B cell (primary cell): ENCODE data around the gene C17orf67. TPM values are rescaled to one million over a fixed set of nuclear protein-coding genes. Genes with fewer than 3 reads are reported as not detected.

ENCODE experiments used
- ATAC-seq: fragments of 200-7000 bp; cut with Tn5 transposase; one replicate; pipeline ENCODE4 v1.10.0; 2021; ENCODE audit warnings: low read depth, mild to moderate bottlenecking, moderate number of reproducible peaks, moderate library complexity
- CTCF ChIA-PET: fragments of 350-600 bp; sonication (Branson Sonifier 250); formaldehyde crosslinking; loops from one replicate; lab custom pipeline; 2021; ENCODE audit warnings: antibody characterized with exemption, inconsistent platforms; lab: Charles Lee
- POLR2A ChIA-PET: fragments of 350-600 bp; sonication (Branson Sonifier 250); formaldehyde crosslinking; loops from one replicate; lab custom pipeline; 2021; ENCODE audit warnings: antibody characterized with exemption; lab: Charles Lee
- DNase-seq: peaks from one replicate; pipeline ENCODE4 v3.0.0; 2013
- H2AFZ ChIP-seq: 2 replicates; pipeline ENCODE4 v1.6.1; 2012; ENCODE audit warnings: mild to moderate bottlenecking, low read depth, low read length; ENCODE audit not compliant: insufficient read depth, poor library complexity, severe bottlenecking
- H3K27ac ChIP-seq, 2 donors: 1 replicate in 1 of 2; 2 replicates in 1 of 2; pipeline ENCODE4 v1.5.1; 2012 to 2013; ENCODE audit warnings: low read length in 2 of 2, mild to moderate bottlenecking in 2 of 2, moderate library complexity in 1 of 2
- H3K27me3 ChIP-seq, 4 experiments: fragments of 200-600 bp in 1 of 4; sonication (generic) in 1 of 4; replicated peaks in 1 of 4; 1 replicate in 2 of 4; 2 replicates in 2 of 4; pipeline versions ENCODE4 v1.6.1 to v1.7.0; 2013 to 2016; ENCODE audit warnings: low read length in 3 of 4, mild to moderate bottlenecking in 2 of 4, mixed read lengths in 1 of 4, moderate library complexity in 1 of 4; ENCODE audit not compliant: insufficient read depth in 4 of 4, control insufficient read depth in 3 of 4; ENCODE audit errors: control extremely low read depth in 1 of 4
- H3K36me3 ChIP-seq, 2 experiments: replicated peaks in 1 of 2; 1 replicate in 1 of 2; 2 replicates in 1 of 2; pipeline versions ENCODE4 v1.6.1 to v1.7.1; 2013; ENCODE audit warnings: low read length in 1 of 2; ENCODE audit not compliant: insufficient read depth in 2 of 2, control insufficient read depth in 1 of 2; ENCODE audit errors: control extremely low read depth in 1 of 2, extremely low read depth in 1 of 2
- H3K4me1 ChIP-seq, 2 donors: fragments of 200-600 bp in 1 of 2; sonication (generic) in 1 of 2; 1 replicate in 1 of 2; 2 replicates in 1 of 2; pipeline versions ENCODE4 v1.5.1 to v1.6.1; 2013 to 2017; ENCODE audit warnings: low read length in 2 of 2; ENCODE audit not compliant: control insufficient read depth in 2 of 2, insufficient read depth in 2 of 2
- H3K4me2 ChIP-seq: replicated peaks from 2 replicates; pipeline ENCODE3; 2012; ENCODE audit warnings: mild to moderate bottlenecking, low read depth, low read length; ENCODE audit not compliant: poor library complexity, severe bottlenecking
- H3K4me3 ChIP-seq, 5 experiments: fragments of 200-600 bp in 1 of 5; sonication (generic) in 1 of 5; 1 replicate in 3 of 5; 2 replicates in 2 of 5; pipeline versions ENCODE4 v1.5.1 to v1.7.0; 2011 to 2016; ENCODE audit warnings: low read length in 4 of 5, mild to moderate bottlenecking in 4 of 5, low read depth in 2 of 5, control low read depth in 1 of 5, moderate library complexity in 1 of 5; ENCODE audit not compliant: insufficient read depth in 1 of 5; ENCODE audit errors: control extremely low read depth in 1 of 5, extremely low read depth in 1 of 5
- H3K79me2 ChIP-seq: fragments of 200-600 bp; sonication (generic); one replicate; pipeline ENCODE4 v1.6.0; 2016; ENCODE audit warnings: low read length; ENCODE audit not compliant: control insufficient read depth, insufficient read depth
- H3K9ac ChIP-seq: fragments of 200-600 bp; sonication (generic); 2 replicates; pipeline ENCODE4 v1.6.1; 2017; ENCODE audit warnings: mild to moderate bottlenecking, low read length, moderate library complexity
- H3K9me3 ChIP-seq, 3 donors: one replicate each; pipeline versions ENCODE4 v1.6.1 to v1.7.1; 2013; ENCODE audit warnings: low read length in 2 of 3; ENCODE audit not compliant: control insufficient read depth in 2 of 3, insufficient read depth in 1 of 3; ENCODE audit errors: control extremely low read depth in 1 of 3
- H4K20me1 ChIP-seq: 2 replicates; pipeline ENCODE4 v1.6.0; 2012; ENCODE audit warnings: mild to moderate bottlenecking, low read length; ENCODE audit not compliant: insufficient read depth, control insufficient read depth, poor library complexity, severe bottlenecking
- H3K27ac Mint-ChIP-seq: one replicate; pipeline ENCODE4 v1.8.0; 2021; ENCODE audit warnings: mixed read lengths
- H3K27me3 Mint-ChIP-seq: one replicate; pipeline ENCODE4 v1.8.0; 2021; ENCODE audit warnings: mixed read lengths
- H3K4me1 Mint-ChIP-seq: one replicate; pipeline ENCODE4 v1.8.0; 2021; ENCODE audit warnings: mixed read lengths
- H3K4me3 Mint-ChIP-seq: one replicate; pipeline ENCODE4 v1.8.0; 2021; ENCODE audit warnings: mixed read lengths
- H3K9me3 Mint-ChIP-seq: one replicate; pipeline ENCODE4 v1.8.0; 2022; ENCODE audit warnings: mixed read lengths; ENCODE audit not compliant: insufficient read depth
- EZH2 ChIP-seq: IDR thresholded peaks from 2 replicates; pipeline ENCODE4 v1.6.1; 2012; ENCODE audit warnings: borderline replicate concordance, low read depth, mild to moderate bottlenecking, moderate library complexity, low read length; ENCODE audit not compliant: insufficient read depth, poor library complexity, severe bottlenecking
- WGBS: methylation state at CpG from one replicate; pipeline ENCODE4 v1.1.5; 2013; ENCODE audit warnings: missing lambda C conversion rate; ENCODE audit not compliant: insufficient coverage; 5-methylcytosine and 5-hydroxymethylcytosine counted together
- intact Hi-C: fragments of 100-400 bp; cut with micrococcal nuclease; formaldehyde crosslinking; loops from one replicate; pipeline ENCODE4 v1.10.0; 2022
- polyA plus RNA-seq: library from polyadenylated mRNA; depleted of rRNA; stranded (reverse); fragments of >200 nt; gene quantifications from 2 replicates; pipeline ENCODE4 v1.2.3, GENCODE V29; 2012
- total RNA-seq, 2 donors: library from RNA; stranded (reverse); fragments of 120-200 nt in 1 of 2; gene quantifications; 1 replicate in 1 of 2; 2 replicates in 1 of 2; pipeline versions ENCODE4 v1.2.3 to v1.2.4, GENCODE V29; 2013 to 2022
- TF ChIP-seq, protein P1 (sequence below): fragments of 200-600 bp; IDR thresholded peaks from one replicate; pipeline ENCODE4 v1.8.0; 2022; ENCODE audit warnings: antibody characterized with exemption, mild to moderate bottlenecking

Gene C17orf67
- total and polyA plus RNA-seq, 2 donors (not counting 1 experiment from before 2014, with no cell fraction given) = 5.0 to 10.0 TPM

- Mint-ChIP-seq H3K27ac (no peak overlapping the region), H3K4me3 (no peak overlapping the region), H3K9me3 (no peaks in the 10 kb centered on the region), H3K27me3 (no peaks in the 10 kb centered on the region), H3K4me1 (no peaks in the 10 kb centered on the region)
- 93% methylated on average over 4 of the region's 4 CpGs for WGBS
- ATAC-seq = no peak
- no peaks in the 10 kb centered on the region for H3K36me3 ChIP-seq
- ChIA-PET CTCF (interaction anchor here (0.8 kb wide), 1 partner anchor 9 kb away, joined by 3 read pairs; no protein-coding TSS in a partner anchor), POLR2A (no interaction called here)
- no peaks in the 10 kb centered on the region for H3K4me1 ChIP-seq
- no peak overlapping the region for H3K4me3 ChIP-seq
- no peaks in the 10 kb centered on the region for H3K27me3 ChIP-seq
- H3K4me2 ChIP-seq = no peak overlapping the region
- H4K20me1 ChIP-seq = no peaks in the 10 kb centered on the region
- no peaks in the 10 kb centered on the region for H3K9me3 ChIP-seq
- H3K79me2 ChIP-seq = no peaks in the 10 kb centered on the region
- TF ChIP-seq, protein P1, sequence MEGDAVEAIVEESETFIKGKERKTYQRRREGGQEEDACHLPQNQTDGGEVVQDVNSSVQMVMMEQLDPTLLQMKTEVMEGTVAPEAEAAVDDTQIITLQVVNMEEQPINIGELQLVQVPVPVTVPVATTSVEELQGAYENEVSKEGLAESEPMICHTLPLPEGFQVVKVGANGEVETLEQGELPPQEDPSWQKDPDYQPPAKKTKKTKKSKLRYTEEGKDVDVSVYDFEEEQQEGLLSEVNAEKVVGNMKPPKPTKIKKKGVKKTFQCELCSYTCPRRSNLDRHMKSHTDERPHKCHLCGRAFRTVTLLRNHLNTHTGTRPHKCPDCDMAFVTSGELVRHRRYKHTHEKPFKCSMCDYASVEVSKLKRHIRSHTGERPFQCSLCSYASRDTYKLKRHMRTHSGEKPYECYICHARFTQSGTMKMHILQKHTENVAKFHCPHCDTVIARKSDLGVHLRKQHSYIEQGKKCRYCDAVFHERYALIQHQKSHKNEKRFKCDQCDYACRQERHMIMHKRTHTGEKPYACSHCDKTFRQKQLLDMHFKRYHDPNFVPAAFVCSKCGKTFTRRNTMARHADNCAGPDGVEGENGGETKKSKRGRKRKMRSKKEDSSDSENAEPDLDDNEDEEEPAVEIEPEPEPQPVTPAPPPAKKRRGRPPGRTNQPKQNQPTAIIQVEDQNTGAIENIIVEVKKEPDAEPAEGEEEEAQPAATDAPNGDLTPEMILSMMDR = no peak
- no peak for TF ChIP-seq EZH2
- no peak for DNase-seq
- intact Hi-C loops = no loop called here
- H3K9ac ChIP-seq = no peak overlapping the region
- no peak overlapping the region for H3K27ac ChIP-seq
- no peak overlapping the region for H2AFZ ChIP-seq
Observed at GRCh38 chr17:56806949-56807348, 26.8 kb downstream of the C17orf67 start.

GRCh38 chr17:56804454-56804853, 29.3 kb downstream of the C17orf67 start:
- TF ChIP-seq, protein P1 = no peak
- no peak for TF ChIP-seq EZH2
- no peak overlapping the region for H2AFZ ChIP-seq
- H3K9ac ChIP-seq = no peak overlapping the region
- DNase-seq = no peak
- H4K20me1 ChIP-seq = no peaks in the 10 kb centered on the region
- no peaks in the 10 kb centered on the region for H3K9me3 Mint-ChIP-seq
- WGBS = no CpG with 5 or more reads among the region's 3 CpGs
- H3K27me3 Mint-ChIP-seq = no peaks in the 10 kb centered on the region
- H3K9me3 ChIP-seq = no peaks in the 10 kb centered on the region
- intact Hi-C loops = no loop called here
- no peaks in the 10 kb centered on the region for H3K4me1 ChIP-seq
- H3K79me2 ChIP-seq = no peaks in the 10 kb centered on the region
- ATAC-seq = no peak
- no peak overlapping the region for H3K4me2 ChIP-seq
- H3K27ac Mint-ChIP-seq = no peak overlapping the region
- ChIA-PET POLR2A (no interaction called here), CTCF (interaction anchor here (1.1 kb wide), 1 partner anchor 15 kb away, joined by 6 read pairs; no protein-coding TSS in a partner anchor)
- no peaks in the 10 kb centered on the region for H3K36me3 ChIP-seq
- H3K27ac ChIP-seq = no peak overlapping the region
- H3K4me3 ChIP-seq = no peak overlapping the region
- H3K4me3 Mint-ChIP-seq = no peak overlapping the region
- H3K4me1 Mint-ChIP-seq = no peaks in the 10 kb centered on the region
- H3K27me3 ChIP-seq = no peaks in the 10 kb centered on the region
